Skin epidermis (tissue), 12 donors: Measurements from ENCODE around the gene RABGAP1L.

Experiments used
- H3K27ac ChIP-seq, 21 experiments: fragments of 200-600 bp; sonication (generic) in 11 of 21; one replicate each; pipeline ENCODE4 v1.5.0; 2020; ENCODE audit warnings: mild to moderate bottlenecking in 3 of 21, inconsistent platforms in 2 of 21, moderate library complexity in 2 of 21
- H3K4me3 ChIP-seq, 7 experiments: fragments of 200-600 bp; sonication (generic) in 2 of 7; one replicate each; pipeline ENCODE4 v1.5.0; 2020; ENCODE audit warnings: inconsistent platforms in 2 of 7, mild to moderate bottlenecking in 2 of 7, moderate library complexity in 1 of 7

RABGAP1L gene

GRCh38 chr1:174190691-174191199 is 31.4 kb downstream of the RABGAP1L start:
- peak overlapping the region in 1 of 21 experiments; percentile 45 for H3K27ac ChIP-seq
- H3K4me3 ChIP-seq, result no peak overlapping the region

DNA sequence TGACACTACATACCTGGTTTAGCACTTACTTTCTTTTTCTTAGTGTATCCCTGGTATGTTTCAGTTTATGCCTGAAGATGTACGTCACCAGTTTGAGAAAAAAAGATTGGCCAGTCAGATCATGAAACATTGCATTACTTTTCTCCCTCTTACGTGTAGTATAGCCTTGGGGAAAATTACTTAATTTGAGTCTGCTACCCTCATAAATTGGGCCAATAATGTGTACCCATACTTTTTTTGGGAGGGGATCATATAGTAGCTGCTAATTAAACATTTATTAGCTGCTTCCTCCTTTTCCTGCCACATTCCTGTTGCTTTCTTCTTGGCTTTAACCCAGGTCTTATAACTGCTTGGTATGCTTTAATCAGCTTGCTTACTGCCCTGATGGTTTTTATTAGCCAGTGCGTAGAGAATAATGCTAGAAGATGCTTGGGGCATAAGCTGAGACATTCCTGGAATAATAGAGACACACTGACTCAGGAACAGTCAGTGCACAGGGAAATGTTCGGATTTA is 32.1 kb downstream of the RABGAP1L start:
- no peak overlapping the region for H3K27ac ChIP-seq
- H3K4me3 ChIP-seq, result no peak overlapping the region

GRCh38 chr1:174194461-174194860 is 35.1 kb downstream of the RABGAP1L start:
- H3K27ac ChIP-seq, result no peak overlapping the region

GRCh38 chr1:174197088-174197487 is 37.8 kb downstream of the RABGAP1L start:
- H3K27ac ChIP-seq, result no peak overlapping the region
- no peak overlapping the region for H3K4me3 ChIP-seq

More at GRCh38 chr1:174194461-174194860, 35.1 kb downstream of the RABGAP1L start:
- no peak overlapping the region for H3K4me3 ChIP-seq

DNA sequence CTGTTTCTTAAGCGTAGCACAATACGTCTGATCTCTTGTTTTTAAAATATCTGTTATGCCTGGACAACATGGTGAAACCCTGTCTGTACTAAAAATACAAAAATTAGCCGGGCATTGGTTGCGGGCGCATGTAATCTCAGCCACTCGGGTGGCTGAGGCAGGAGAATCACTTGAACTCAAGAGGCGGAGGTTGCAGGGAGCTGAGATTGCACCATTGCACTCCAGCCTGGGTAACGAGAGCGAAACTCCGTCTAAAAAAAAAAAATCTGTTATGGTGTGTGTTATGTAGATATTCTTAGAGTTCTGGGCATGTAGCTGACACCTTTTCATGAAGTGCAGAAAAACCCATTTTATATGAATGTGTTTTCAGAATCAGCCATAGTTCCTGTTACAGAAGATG is 38.2 kb downstream of the RABGAP1L start:
- no peak overlapping the region for H3K27ac ChIP-seq
- H3K4me3 ChIP-seq, result no peak overlapping the region

DNA sequence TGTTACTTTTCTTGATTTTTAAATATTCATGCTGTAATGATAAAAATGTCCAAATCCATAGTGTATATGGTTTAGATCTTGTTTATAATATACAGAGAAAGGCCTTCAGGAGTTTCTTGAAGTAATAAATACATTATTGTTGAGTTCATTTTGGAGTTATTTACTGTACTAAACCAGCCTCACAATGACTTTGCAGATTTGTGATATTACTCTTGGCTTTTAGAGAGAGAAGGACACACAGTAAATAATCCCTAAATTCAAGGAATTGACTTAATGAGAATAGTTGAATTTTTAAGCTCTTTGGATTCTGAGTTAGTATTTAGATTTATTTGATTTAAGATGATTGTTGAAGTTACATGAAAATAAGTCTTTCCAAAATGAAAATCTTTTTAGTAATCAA is 38.9 kb downstream of the RABGAP1L start:
- no peak overlapping the region for H3K27ac ChIP-seq
- H3K4me3 ChIP-seq, result no peak overlapping the region

DNA sequence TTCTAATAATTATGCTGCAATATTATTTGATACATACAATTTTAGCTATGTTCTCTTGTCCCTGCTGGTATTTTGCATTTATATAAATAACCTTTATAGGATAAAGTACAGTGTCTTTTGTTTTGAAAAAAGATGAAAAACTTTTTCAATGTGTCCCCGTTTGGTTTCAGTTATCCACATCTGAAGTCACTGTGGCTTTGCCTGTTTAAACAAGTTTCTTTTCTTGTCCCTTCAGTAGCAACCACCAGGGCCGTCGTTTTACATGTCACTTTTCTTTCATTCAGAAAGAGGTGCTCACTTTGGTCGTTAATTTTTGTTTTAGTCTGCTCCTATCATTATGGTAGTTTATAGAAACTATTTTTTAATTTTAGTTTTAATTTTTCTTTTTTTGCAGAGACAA is 41.4 kb downstream of the RABGAP1L start:
- Histone ChIP-seq H3K4me3 (no peak overlapping the region), H3K27ac (no peak overlapping the region)

- peak overlapping the region in 2 of 21 experiments; percentile 15 to 62 for H3K27ac ChIP-seq
Measured at GRCh38 chr1:174204697-174205308, 45.5 kb downstream of the RABGAP1L start.

GRCh38 chr1:174206148-174206836 is 47.0 kb downstream of the RABGAP1L start:
- Histone ChIP-seq H3K4me3 (no peak overlapping the region), H3K27ac (no peak overlapping the region)

More at GRCh38 chr1:174204697-174205308, 45.5 kb downstream of the RABGAP1L start:
- no peak overlapping the region for H3K4me3 ChIP-seq

DNA sequence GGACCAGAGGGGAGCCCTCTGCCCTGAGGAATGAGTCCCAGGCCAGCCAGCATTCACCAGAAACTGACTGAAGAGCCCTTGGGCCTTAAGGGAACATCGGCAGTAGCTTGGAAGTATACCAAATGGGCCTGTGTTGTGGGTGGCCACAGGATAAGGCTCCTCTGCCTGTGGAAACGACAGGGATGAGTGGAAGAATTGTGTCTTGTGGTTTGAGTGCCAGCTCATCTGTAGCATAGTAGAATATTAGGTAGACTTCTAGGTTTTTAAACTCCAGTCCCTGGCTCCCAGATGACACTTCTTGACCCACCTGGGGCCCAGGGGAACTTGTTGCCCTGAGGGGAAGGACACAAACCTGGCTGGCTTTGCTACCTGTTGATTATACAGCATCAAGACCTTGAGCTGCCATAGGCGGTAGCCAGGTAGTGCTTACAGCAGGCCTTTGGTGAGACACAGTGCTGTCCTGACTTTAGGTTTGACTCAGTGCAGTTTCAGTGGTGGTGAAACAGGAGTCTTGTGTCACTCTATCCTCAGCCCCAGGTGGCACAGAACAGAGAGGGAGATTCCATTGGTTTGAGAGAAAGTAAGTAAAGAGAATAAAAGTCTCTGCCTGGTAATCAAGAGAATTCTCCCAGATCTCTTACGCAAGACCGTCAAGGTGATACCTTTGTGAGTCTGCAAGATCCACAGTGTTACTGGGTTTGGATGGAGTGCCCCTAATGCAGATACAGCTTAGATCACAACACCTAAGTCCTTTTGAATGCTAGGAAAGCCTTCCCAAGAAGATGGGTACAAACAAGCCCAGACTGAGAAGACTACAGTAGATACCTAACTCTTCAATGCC is 50.2 kb downstream of the RABGAP1L start:
- H3K27ac ChIP-seq, result no peak overlapping the region

GRCh38 chr1:174211486-174211885 is 52.2 kb downstream of the RABGAP1L start:
- no peak overlapping the region for H3K27ac ChIP-seq
- H3K4me3 ChIP-seq, result no peak overlapping the region

More for the DNA sequence above, 50.2 kb downstream of the RABGAP1L start:
- no peak overlapping the region for H3K4me3 ChIP-seq

- no peak overlapping the region for H3K4me3 ChIP-seq
- no peak overlapping the region for H3K27ac ChIP-seq
Measured at GRCh38 chr1:174215766-174216165, 56.4 kb downstream of the RABGAP1L start.

- Histone ChIP-seq H3K4me3 (no peak overlapping the region), H3K27ac (no peak overlapping the region)
Measured at GRCh38 chr1:174217248-174217647, 57.9 kb downstream of the RABGAP1L start.

GRCh38 chr1:174217787-174218574 is 58.7 kb downstream of the RABGAP1L start:
- H3K4me3 ChIP-seq, result no peak overlapping the region
- H3K27ac ChIP-seq, result no peak overlapping the region

GRCh38 chr1:174218983-174219382 is 59.7 kb downstream of the RABGAP1L start:
- Histone ChIP-seq H3K27ac (peak overlapping the region in 1 of 21 experiments; percentile 19), H3K4me3 (no peak overlapping the region)

GRCh38 chr1:174219606-174220370 is 60.5 kb downstream of the RABGAP1L start:
- Histone ChIP-seq H3K27ac (peak overlapping the region in 1 of 21 experiments; percentile 19), H3K4me3 (no peak overlapping the region)

DNA sequence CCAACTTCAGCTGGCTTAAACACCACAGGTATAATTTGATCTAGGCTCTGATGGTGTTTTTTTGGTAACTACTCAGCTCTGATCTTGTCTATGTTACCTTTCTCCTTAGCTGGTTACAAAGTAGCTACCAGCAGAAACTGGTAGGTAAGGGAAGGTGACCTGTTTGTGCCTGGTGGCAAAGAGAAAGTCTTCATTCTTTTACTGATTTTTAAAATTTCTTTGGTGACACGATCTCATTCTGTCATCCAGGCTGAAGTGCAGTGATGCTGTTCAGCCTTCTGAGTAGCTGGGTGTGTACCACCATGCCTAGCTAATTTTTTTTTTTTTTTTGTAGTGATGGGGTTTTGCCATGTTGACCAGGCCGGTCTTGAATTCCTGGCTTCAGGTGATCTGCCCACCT is 62.4 kb downstream of the RABGAP1L start:
- Histone ChIP-seq H3K4me3 (no peak overlapping the region), H3K27ac (no peak overlapping the region)

DNA sequence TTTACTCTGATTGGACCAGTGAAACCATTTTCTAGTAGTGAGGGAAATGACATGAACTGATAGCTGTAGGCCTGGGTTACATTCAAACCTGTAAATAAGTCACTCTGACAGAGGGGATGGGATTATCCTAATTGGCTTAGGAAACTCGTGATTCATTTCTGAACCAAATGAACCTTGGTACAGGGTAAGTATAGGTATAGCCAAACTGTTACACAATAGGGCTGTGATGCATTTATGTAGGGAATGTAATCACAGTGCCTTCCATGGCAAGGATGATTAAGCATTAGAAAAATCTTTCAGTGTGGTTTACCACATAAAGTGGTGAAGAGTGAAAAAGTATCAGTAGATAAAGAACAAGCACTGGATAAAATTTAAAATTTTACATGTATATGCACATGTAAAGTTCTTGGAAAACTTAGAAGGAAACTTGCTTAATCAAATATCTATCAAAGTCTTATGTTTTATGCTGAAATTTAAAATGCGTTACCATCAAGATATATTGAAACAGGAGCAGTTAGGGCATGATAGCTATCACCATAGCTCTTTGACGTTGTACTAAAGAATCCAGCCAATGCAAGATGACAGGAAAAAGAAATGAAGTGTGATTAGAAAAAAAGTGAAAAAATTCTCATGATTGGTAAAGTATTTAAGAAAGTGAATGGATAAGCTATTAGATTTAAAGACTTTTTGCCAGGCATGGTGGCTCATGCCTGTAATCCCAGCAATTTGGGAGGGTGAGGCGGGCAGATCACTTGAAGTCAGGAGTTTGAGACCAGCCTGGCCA is 63.0 kb downstream of the RABGAP1L start:
- Histone ChIP-seq H3K27ac (no peak overlapping the region), H3K4me3 (no peak overlapping the region)
